GM23338 (cell line): ENCODE data around the gene LRP1B. TPM values are rescaled to one million over a fixed set of nuclear protein-coding genes. Genes with fewer than 3 reads are reported as not detected.

ENCODE experiments used
- ATAC-seq: fragments of 200-7000 bp; cut with Tn5 transposase; 3 replicates; pipeline ENCODE4 v1.9.1; 2020
- DNase-seq: peaks from one replicate; pipeline ENCODE4 v3.0.0-alpha.2; 2015; ENCODE audit warnings: low spot score
- H2AFZ ChIP-seq: fragments of 200-600 bp; sonication (generic); 2 replicates; pipeline ENCODE4 v1.8.0; 2016; ENCODE audit warnings: antibody characterized with exemption, mild to moderate bottlenecking, moderate library complexity
- H3F3A ChIP-seq: fragments of 200-600 bp; sonication (generic); replicated peaks from 2 replicates; pipeline ENCODE4 v1.8.0; 2017; ENCODE audit warnings: antibody characterized with exemption, mixed run types, low read depth
- H3K27ac ChIP-seq: fragments of 200-600 bp; sonication (generic); 2 replicates; pipeline ENCODE4 v1.6.1; 2016; ENCODE audit warnings: low read depth
- H3K27me3 ChIP-seq: fragments of 200-600 bp; sonication (generic); 2 replicates; pipeline ENCODE4 v1.8.0; 2016; ENCODE audit warnings: mild to moderate bottlenecking, mixed run types, moderate library complexity; ENCODE audit not compliant: insufficient read depth
- H3K36me3 ChIP-seq: fragments of 200-600 bp; sonication (generic); 2 replicates; pipeline ENCODE4 v1.8.0; 2016; ENCODE audit warnings: mild to moderate bottlenecking; ENCODE audit not compliant: insufficient read depth
- H3K4me1 ChIP-seq: fragments of 200-600 bp; sonication (generic); 2 replicates; pipeline ENCODE4 v1.8.0; 2016; ENCODE audit warnings: mild to moderate bottlenecking, moderate library complexity; ENCODE audit not compliant: insufficient read depth
- H3K4me2 ChIP-seq: fragments of 200-600 bp; sonication (generic); 2 replicates; pipeline ENCODE4 v1.7.1; 2017; ENCODE audit warnings: mixed run types
- H3K4me3 ChIP-seq: fragments of 200-600 bp; sonication (generic); 2 replicates; pipeline ENCODE4 v1.6.1; 2016; ENCODE audit warnings: mixed run types
- H3K79me2 ChIP-seq: fragments of 200-600 bp; sonication (generic); replicated peaks from 2 replicates; pipeline ENCODE4 v1.8.0; 2017; ENCODE audit warnings: mild to moderate bottlenecking; ENCODE audit not compliant: insufficient read depth
- H3K9me2 ChIP-seq: fragments of 200-600 bp; sonication (generic); 2 replicates; pipeline ENCODE4 v1.8.0; 2017; ENCODE audit not compliant: insufficient read depth
- H4K20me1 ChIP-seq: fragments of 200-600 bp; sonication (generic); replicated peaks from 2 replicates; pipeline ENCODE4 v1.8.0; 2017; ENCODE audit warnings: mild to moderate bottlenecking; ENCODE audit not compliant: insufficient read depth
- H3K27ac Mint-ChIP-seq: 2 replicates; pipeline ENCODE4 v1.8.0; 2020; ENCODE audit warnings: inconsistent platforms, mild to moderate bottlenecking, moderate library complexity, mixed read lengths
- H3K27me3 Mint-ChIP-seq: 3 replicates; pipeline ENCODE4 v1.8.0; 2022; ENCODE audit warnings: low read depth, mild to moderate bottlenecking, moderate library complexity, mixed read lengths, inconsistent platforms; ENCODE audit not compliant: insufficient read depth, poor library complexity
- H3K36me3 Mint-ChIP-seq: 3 replicates; pipeline ENCODE4 v1.8.0; 2021; ENCODE audit warnings: low read depth, mild to moderate bottlenecking, inconsistent platforms, moderate library complexity, mixed read lengths
- H3K4me1 Mint-ChIP-seq: 3 replicates; pipeline ENCODE4 v1.8.0; 2020; ENCODE audit warnings: mild to moderate bottlenecking, inconsistent platforms, mixed read lengths
- H3K4me3 Mint-ChIP-seq: 3 replicates; pipeline ENCODE4 v1.8.0; 2021; ENCODE audit warnings: moderate library complexity, mild to moderate bottlenecking, inconsistent platforms, mixed read lengths
- H3K9me3 Mint-ChIP-seq: 3 replicates; pipeline ENCODE4 v1.8.0; 2020; ENCODE audit warnings: moderate library complexity, mild to moderate bottlenecking, inconsistent platforms, mixed read lengths
- CREB1 ChIP-seq: fragments of 250-450 bp; sonication (Bioruptor Pico); IDR thresholded peaks from 2 replicates; pipeline ENCODE4 v1.5.0; 2020; ENCODE audit warnings: low read depth, mild to moderate bottlenecking, moderate library complexity
- CTCF ChIP-seq, 2 experiments: fragments of 200-600 bp in 1 of 2; sonication (generic) in 1 of 2; conservative IDR thresholded peaks; 2 replicates each; pipeline versions ENCODE4 v1.5.1 to v1.6.1; 2016 to 2017; ENCODE audit warnings: antibody characterized with exemption in 2 of 2, low read depth in 2 of 2, mild to moderate bottlenecking in 2 of 2, moderate library complexity in 1 of 2
- ETS1 ChIP-seq: IDR thresholded peaks from 2 replicates; pipeline ENCODE4 v1.6.1; 2016; ENCODE audit warnings: antibody characterized with exemption
- EZH2 ChIP-seq: fragments of 200-600 bp; sonication (generic); IDR thresholded peaks from one replicate; pipeline ENCODE4 v1.8.0; 2017; ENCODE audit warnings: antibody characterized with exemption, mild to moderate bottlenecking, low read depth; ENCODE audit not compliant: unreplicated experiment
- EZH2phosphoT487 ChIP-seq: fragments of 200-600 bp; sonication (generic); IDR thresholded peaks from one replicate; pipeline ENCODE4 v1.8.1; 2018; ENCODE audit warnings: antibody characterized with exemption; ENCODE audit not compliant: unreplicated experiment
- JUNB ChIP-seq: IDR thresholded peaks from one replicate; pipeline ENCODE4 v1.6.1; 2016; ENCODE audit warnings: antibody characterized with exemption; ENCODE audit not compliant: unreplicated experiment
- NANOG ChIP-seq: IDR thresholded peaks from 2 replicates; pipeline ENCODE4 v1.6.1; 2016; ENCODE audit warnings: antibody characterized with exemption, borderline replicate concordance
- POLR2AphosphoS5 ChIP-seq: IDR thresholded peaks from 2 replicates; pipeline ENCODE4 v1.6.1; 2016; ENCODE audit warnings: antibody characterized with exemption, low read depth
- REST ChIP-seq: IDR thresholded peaks from one replicate; pipeline ENCODE4 v1.6.1; 2018; ENCODE audit warnings: antibody characterized with exemption; ENCODE audit not compliant: unreplicated experiment
- STAT1 ChIP-seq: IDR thresholded peaks from one replicate; pipeline ENCODE4 v1.6.1; 2016; ENCODE audit warnings: antibody characterized with exemption; ENCODE audit not compliant: unreplicated experiment
- ZNF114 ChIP-seq: fragments of 250-450 bp; sonication (Bioruptor Pico); IDR thresholded peaks from 2 replicates; pipeline ENCODE4 v1.5.0; 2020; ENCODE audit warnings: mild to moderate bottlenecking, moderate library complexity
- ZNF331 ChIP-seq: fragments of 250-450 bp; sonication (Bioruptor Pico); IDR thresholded peaks from 2 replicates; pipeline ENCODE4 v1.5.0; 2020; ENCODE audit warnings: low read depth, mild to moderate bottlenecking, moderate library complexity
- ZNF462 ChIP-seq: fragments of 250-450 bp; sonication (Bioruptor Pico); IDR thresholded peaks from 2 replicates; pipeline ENCODE4 v1.5.0; 2020; ENCODE audit warnings: mild to moderate bottlenecking, moderate library complexity
- polyA plus RNA-seq: library from polyadenylated mRNA; unstranded; fragments of >200 nt; fragmentation: Nextera tagmentation; extraction: Ambion mirVana; gene quantifications from 2 replicates; pipeline ENCODE4 v1.2.1, GENCODE V29; 2016
- total RNA-seq: library from RNA; depleted of rRNA; stranded (reverse); fragments of >200 nt; shearing (Covaris generic); gene quantifications from 2 replicates; pipeline ENCODE4 v1.2.3, GENCODE V29; 2014

The LRP1B gene
- total and polyA plus RNA-seq, 2 experiments from 2014 or later: 0.15 to 0.97 TPM

- H3K79me2 ChIP-seq: no peaks in the 10 kb centered on the region
- no peaks in the 10 kb centered on the region for H3K27me3 Mint-ChIP-seq
- H3K4me1 Mint-ChIP-seq: peaks cover 4% of the 10 kb centered on the region; the same call in 2 of the 3 replicates
- no peaks in the 10 kb centered on the region for H3K36me3 ChIP-seq
- H3K9me3 Mint-ChIP-seq: no peaks in the 10 kb centered on the region
- no peaks in the 10 kb centered on the region for H3K9me2 ChIP-seq
- no peak overlapping the region for H3K4me3 ChIP-seq
- no peak overlapping the region for H3K27ac ChIP-seq
- no peaks in the 10 kb centered on the region for H3F3A ChIP-seq
- H3K36me3 Mint-ChIP-seq: no peaks in the 10 kb centered on the region
- no peaks in the 10 kb centered on the region for H3K4me1 ChIP-seq
- no peak overlapping the region for H3K4me2 ChIP-seq
- H4K20me1 ChIP-seq: no peaks in the 10 kb centered on the region
- no peak for TF ChIP-seq REST
- TF ChIP-seq ZNF114 (CRISPR knock-in tag): no peak
- TF ChIP-seq ZNF462 (CRISPR knock-in tag): no peak
- no peak for TF ChIP-seq EZH2phosphoT487
- no peak for TF ChIP-seq ZNF331 (CRISPR knock-in tag)
- no peak for TF ChIP-seq EZH2
- no peak for TF ChIP-seq CTCF (conservative IDR thresholded peaks at IDR 0.05; ENCODE audit: low read depth in 2 of 2)
- TF ChIP-seq CREB1: no peak
- no peak for TF ChIP-seq NANOG
- no peak for TF ChIP-seq STAT1
- TF ChIP-seq JUNB: no peak
- no peak for TF ChIP-seq ETS1
- TF ChIP-seq POLR2AphosphoS5: no peak
- DNase-seq (no peak), ATAC-seq (no peak)
- no peak overlapping the region for H2AFZ ChIP-seq
- H3K4me3 Mint-ChIP-seq: no peak overlapping the region
- no peak overlapping the region for H3K27ac Mint-ChIP-seq
- no peaks in the 10 kb centered on the region for H3K27me3 ChIP-seq
These were observed 1473.2 kb downstream of the LRP1B start for GRCh38 chr2:140657657-140658056.
